ENCODE results near the gene IL12RB2. TPM values are rescaled to one million over a fixed set of nuclear protein-coding genes. Genes with fewer than 3 reads are reported as not detected.
A peak's percentile ranks its signal among the peaks of the same experiment; 100 is the strongest.

IL12RB2 gene
- total and polyA plus RNA-seq, 3 experiments from 2014 or later = 6.8 to 35.1 (median 32.8) TPM

DNA sequence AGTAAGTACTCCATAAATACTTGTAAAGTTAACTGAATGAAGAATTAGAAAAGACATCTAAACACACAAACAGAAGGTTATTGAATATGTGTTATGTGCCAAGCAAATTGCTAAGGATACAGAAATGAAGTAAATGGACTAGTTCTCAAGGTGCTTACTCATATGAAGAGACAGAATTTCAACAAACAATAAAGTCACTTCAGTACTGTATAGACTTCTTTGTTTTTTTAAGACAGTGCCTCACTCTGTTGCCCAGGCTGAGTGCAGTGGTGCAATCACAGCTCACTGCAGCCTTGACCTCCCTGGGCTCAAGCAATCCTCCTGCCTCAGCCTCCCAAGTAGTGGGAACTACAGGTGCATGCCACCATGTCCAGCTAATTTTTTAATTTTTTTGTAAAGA lies 65.2 kb downstream of the IL12RB2 start:
- H3K27ac ChIP-seq (ENCODE audit: low read depth, low read length) = no peak overlapping the region
- Mint-ChIP-seq H3K9me3 (no peaks in the 10 kb centered on the region), H3K27me3 (no peaks in the 10 kb centered on the region), H3K36me3 (peaks cover 0 to 9% (median 7%) of the 10 kb centered on the region in 3 donors), H3K27ac (peak overlapping the region in 1 of 8 donors; percentile 48), H3K4me3 (no peak overlapping the region), H3K4me1 (no peaks in the 10 kb centered on the region)
- no peak for DNase-seq
- no peaks in the 10 kb centered on the region for H3K36me3 ChIP-seq (ENCODE audit: insufficient read depth, low read length)
- H3K4me3 ChIP-seq (ENCODE audit: low read length) = no peak overlapping the region
- POLR2A ChIA-PET = interaction anchor here (0.5 to 0.6 kb wide), 2 partner anchors 45 to 64 kb away, joined by 3 read pairs; no protein-coding TSS in a partner anchor
- no peaks in the 10 kb centered on the region for H3K27me3 ChIP-seq (ENCODE audit: insufficient read depth, low read length, poor library complexity, severe bottlenecking)
- H3K9me3 ChIP-seq (ENCODE audit: low read length) = no peaks in the 10 kb centered on the region
- H3K4me1 ChIP-seq (ENCODE audit: insufficient read depth, low read length) = no peaks in the 10 kb centered on the region
- CTCF ChIA-PET = no interaction called here

GRCh38 chr1:67376381-67376780 lies 68.7 kb downstream of the IL12RB2 start:
- H3K4me1 ChIP-seq (ENCODE audit: insufficient read depth, low read length) = no peaks in the 10 kb centered on the region
- H3K4me3 ChIP-seq (ENCODE audit: low read length) = no peak overlapping the region
- peaks cover 2 to 15% (median 10%) of the 10 kb centered on the region in 3 donors for H3K36me3 Mint-ChIP-seq
- H3K4me3 Mint-ChIP-seq = no peak overlapping the region
- DNase-seq = no peak
- H3K27ac ChIP-seq (ENCODE audit: low read depth, low read length) = no peak overlapping the region
- no peaks in the 10 kb centered on the region for H3K27me3 Mint-ChIP-seq
- H3K27ac Mint-ChIP-seq = no peak overlapping the region
- H3K9me3 ChIP-seq (ENCODE audit: low read length) = no peaks in the 10 kb centered on the region
- no peaks in the 10 kb centered on the region for H3K36me3 ChIP-seq (ENCODE audit: insufficient read depth, low read length)
- POLR2A ChIA-PET = no interaction called here
- CTCF ChIA-PET = no interaction called here
- no peaks in the 10 kb centered on the region for H3K9me3 Mint-ChIP-seq
- no peaks in the 10 kb centered on the region for H3K27me3 ChIP-seq (ENCODE audit: insufficient read depth, low read length, poor library complexity, severe bottlenecking)
- no peaks in the 10 kb centered on the region for H3K4me1 Mint-ChIP-seq

DNA sequence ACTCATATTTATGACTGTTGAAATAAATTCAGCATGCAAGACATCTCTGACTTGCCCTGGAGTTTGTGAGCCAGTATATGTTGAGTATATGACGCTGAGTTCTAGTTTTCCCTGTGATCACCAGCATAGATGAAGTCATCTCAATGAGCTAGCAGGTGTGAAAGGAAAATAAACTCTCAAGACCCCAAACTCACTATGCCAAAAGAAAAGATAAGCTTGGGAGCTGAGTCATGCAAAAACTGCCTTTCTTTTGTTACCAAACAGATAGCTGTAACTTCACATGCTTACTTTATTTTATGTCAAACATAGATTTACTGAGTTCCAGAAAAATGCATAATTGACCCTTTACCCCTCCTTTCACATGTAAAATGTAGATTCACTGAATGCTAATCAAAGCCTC lies 69.6 kb downstream of the IL12RB2 start:
- ChIA-PET POLR2A (no interaction called here), CTCF (no interaction called here)
- Histone ChIP-seq H3K36me3 (ENCODE audit: insufficient read depth, low read length) (no peaks in the 10 kb centered on the region), H3K27me3 (ENCODE audit: insufficient read depth, low read length, poor library complexity, severe bottlenecking) (no peaks in the 10 kb centered on the region), H3K27ac (ENCODE audit: low read depth, low read length) (no peak overlapping the region), H3K4me3 (ENCODE audit: low read length) (no peak overlapping the region), H3K9me3 (ENCODE audit: low read length) (no peaks in the 10 kb centered on the region), H3K4me1 (ENCODE audit: insufficient read depth, low read length) (no peaks in the 10 kb centered on the region)
- no peak for DNase-seq
- H3K27me3 Mint-ChIP-seq = no peaks in the 10 kb centered on the region
- H3K4me3 Mint-ChIP-seq = no peak overlapping the region
- peaks cover 2 to 14% (median 14%) of the 10 kb centered on the region in 3 donors for H3K36me3 Mint-ChIP-seq
- no peaks in the 10 kb centered on the region for H3K9me3 Mint-ChIP-seq
- no peak overlapping the region for H3K27ac Mint-ChIP-seq
- no peaks in the 10 kb centered on the region for H3K4me1 Mint-ChIP-seq

DNA sequence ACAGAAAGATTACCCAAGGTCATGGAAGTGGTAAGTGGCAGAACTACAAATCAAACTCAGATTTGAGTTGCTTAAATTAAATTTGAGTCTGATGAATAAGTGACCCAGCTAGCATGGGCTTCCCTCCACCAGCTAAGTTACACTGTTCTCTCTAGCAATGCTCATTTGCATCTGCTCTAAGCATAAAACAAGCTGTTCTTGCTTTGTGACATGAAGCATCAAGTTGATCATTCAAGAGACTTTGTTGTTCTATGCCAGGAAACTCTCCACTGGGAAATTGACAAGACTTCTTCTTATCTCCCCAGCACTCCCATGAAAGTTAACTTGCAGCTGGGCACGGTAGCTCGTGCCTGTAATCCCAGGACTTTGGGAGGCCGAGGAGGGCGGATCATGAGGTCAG lies 73.5 kb downstream of the IL12RB2 start:
- Histone ChIP-seq H3K9me3 (ENCODE audit: low read length) (no peaks in the 10 kb centered on the region), H3K4me1 (ENCODE audit: insufficient read depth, low read length) (no peaks in the 10 kb centered on the region), H3K27me3 (ENCODE audit: insufficient read depth, low read length, poor library complexity, severe bottlenecking) (no peaks in the 10 kb centered on the region), H3K36me3 (ENCODE audit: insufficient read depth, low read length) (no peaks in the 10 kb centered on the region), H3K27ac (ENCODE audit: low read depth, low read length) (no peak overlapping the region), H3K4me3 (ENCODE audit: low read length) (no peak overlapping the region)
- Mint-ChIP-seq H3K4me1 (no peaks in the 10 kb centered on the region), H3K27ac (peak overlapping the region in 1 of 8 donors; percentile 23), H3K27me3 (no peaks in the 10 kb centered on the region), H3K4me3 (no peak overlapping the region), H3K36me3 (peaks cover 12 to 43% (median 25%) of the 10 kb centered on the region in 3 donors), H3K9me3 (peaks cover 7 to 24% (median 20%) of the 10 kb centered on the region in 5 donors)
- ChIA-PET CTCF (interaction anchor here (0.5 kb wide), 1 partner anchor 19 kb away, joined by 3 read pairs; no protein-coding TSS in a partner anchor), POLR2A (no interaction called here)
- DNase-seq = no peak

GRCh38 chr1:67382292-67382691 lies 74.6 kb downstream of the IL12RB2 start:
- CTCF ChIA-PET = no interaction called here
- no peaks in the 10 kb centered on the region for H3K4me1 ChIP-seq (ENCODE audit: insufficient read depth, low read length)
- H3K27ac ChIP-seq (ENCODE audit: low read depth, low read length) = no peak overlapping the region
- H3K27me3 ChIP-seq (ENCODE audit: insufficient read depth, low read length, poor library complexity, severe bottlenecking) = no peaks in the 10 kb centered on the region
- POLR2A ChIA-PET = no interaction called here
- no peaks in the 10 kb centered on the region for H3K4me1 Mint-ChIP-seq
- peaks cover 7 to 25% (median 20%) of the 10 kb centered on the region in 5 donors for H3K9me3 Mint-ChIP-seq
- peaks cover 15 to 47% (median 21%) of the 10 kb centered on the region in 3 donors for H3K36me3 Mint-ChIP-seq
- no peak for DNase-seq
- no peaks in the 10 kb centered on the region for H3K27me3 Mint-ChIP-seq
- H3K4me3 Mint-ChIP-seq = no peak overlapping the region
- no peaks in the 10 kb centered on the region for H3K9me3 ChIP-seq (ENCODE audit: low read length)
- no peak overlapping the region for H3K4me3 ChIP-seq (ENCODE audit: low read length)
- H3K27ac Mint-ChIP-seq = no peak overlapping the region
- no peaks in the 10 kb centered on the region for H3K36me3 ChIP-seq (ENCODE audit: insufficient read depth, low read length)

DNA sequence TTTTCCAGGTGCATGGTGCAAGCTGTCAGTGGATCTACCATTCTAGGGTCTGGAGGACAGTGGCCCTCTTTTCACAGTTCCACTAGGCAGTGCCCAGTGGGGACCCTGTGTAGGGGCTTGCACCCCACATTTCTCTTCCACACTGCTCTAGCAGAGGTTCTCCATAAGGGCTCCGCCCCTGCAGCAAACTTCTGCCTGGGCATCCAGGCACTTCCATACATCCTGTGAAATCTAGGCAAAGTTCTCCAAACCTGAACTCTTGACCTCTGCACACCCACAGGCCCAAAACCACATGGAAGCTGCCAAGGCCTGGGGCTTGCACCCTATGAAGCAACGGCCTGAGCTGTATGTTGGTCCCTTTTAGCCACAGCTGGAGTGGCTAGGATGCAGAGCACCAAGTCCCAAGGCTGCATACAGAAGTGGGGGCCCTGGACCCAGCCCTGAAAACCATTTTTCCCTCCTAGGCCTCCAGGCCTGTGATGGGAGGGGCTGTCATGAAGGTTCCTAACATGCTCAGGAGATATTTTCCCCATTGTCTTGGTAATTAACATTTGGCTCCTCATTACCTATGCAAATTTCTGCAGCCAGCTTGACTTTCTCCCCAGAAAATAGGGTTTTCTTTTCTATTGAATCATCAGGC lies 76.4 kb downstream of the IL12RB2 start:
- Mint-ChIP-seq H3K4me3 (no peak overlapping the region), H3K27ac (no peak overlapping the region), H3K36me3 (peaks cover 17 to 47% (median 21%) of the 10 kb centered on the region in 3 donors), H3K4me1 (no peaks in the 10 kb centered on the region), H3K27me3 (no peaks in the 10 kb centered on the region), H3K9me3 (peaks cover 7 to 25% (median 20%) of the 10 kb centered on the region in 5 donors)
- DNase-seq = no peak
- H3K36me3 ChIP-seq (ENCODE audit: insufficient read depth, low read length) = no peaks in the 10 kb centered on the region
- no peaks in the 10 kb centered on the region for H3K9me3 ChIP-seq (ENCODE audit: low read length)
- no peak overlapping the region for H3K27ac ChIP-seq (ENCODE audit: low read depth, low read length)
- CTCF ChIA-PET = no interaction called here
- H3K27me3 ChIP-seq (ENCODE audit: insufficient read depth, low read length, poor library complexity, severe bottlenecking) = no peaks in the 10 kb centered on the region
- POLR2A ChIA-PET = no interaction called here
- H3K4me3 ChIP-seq (ENCODE audit: low read length) = no peak overlapping the region
- H3K4me1 ChIP-seq (ENCODE audit: insufficient read depth, low read length) = no peaks in the 10 kb centered on the region

DNA sequence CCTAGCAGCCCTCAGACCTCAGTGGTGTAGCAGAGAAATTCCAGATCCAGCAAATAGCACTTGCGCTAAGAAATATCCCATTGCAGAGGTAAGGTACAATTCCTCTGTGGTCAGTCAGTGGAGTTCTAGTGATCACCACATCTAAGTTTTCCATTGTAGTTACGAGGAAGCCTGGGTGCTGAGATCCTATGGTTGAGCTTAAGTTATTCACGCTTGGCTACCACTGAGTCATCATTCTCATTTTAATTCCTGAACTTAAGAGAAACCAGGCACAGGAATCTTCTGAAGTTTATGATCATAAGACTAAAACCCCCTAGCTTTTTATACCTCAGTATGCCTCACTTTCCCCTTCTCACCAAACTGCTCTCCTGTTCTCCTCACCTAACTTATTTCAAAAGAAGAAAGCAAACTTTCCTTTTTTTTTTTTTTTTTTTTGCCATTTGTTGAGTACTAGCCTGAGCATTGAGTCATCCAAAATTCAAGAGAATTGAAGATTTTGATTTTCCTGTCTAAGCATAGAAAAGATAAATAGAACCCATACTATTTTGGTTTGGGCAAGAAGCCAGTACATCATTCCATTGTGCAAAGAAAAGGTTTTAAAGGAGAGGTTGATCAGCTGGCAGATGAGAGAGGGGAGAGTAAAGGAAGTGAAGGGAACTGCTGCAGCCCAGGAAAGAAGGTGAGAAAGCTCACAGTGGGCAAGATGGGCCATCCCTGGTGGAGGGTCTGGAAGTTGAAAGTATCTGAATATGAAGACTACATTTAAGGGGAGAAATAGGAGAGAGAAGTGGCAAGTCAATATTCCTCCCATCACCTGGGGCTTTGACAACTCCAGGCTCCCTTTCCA lies 82.6 kb downstream of the IL12RB2 start:
- no peak overlapping the region for H3K27ac ChIP-seq (ENCODE audit: low read depth, low read length)
- peak overlapping the region in 2 of 8 donors; percentile 37 to 75 for H3K27ac Mint-ChIP-seq
- H3K27me3 ChIP-seq (ENCODE audit: insufficient read depth, low read length, poor library complexity, severe bottlenecking) = no peaks in the 10 kb centered on the region
- H3K27me3 Mint-ChIP-seq = no peaks in the 10 kb centered on the region
- H3K4me3 Mint-ChIP-seq = no peak overlapping the region
- peaks cover 0 to 2% (median 0%) of the 10 kb centered on the region in 5 donors for H3K9me3 Mint-ChIP-seq
- CTCF ChIA-PET = no interaction called here
- H3K4me1 Mint-ChIP-seq = no peaks in the 10 kb centered on the region
- H3K36me3 Mint-ChIP-seq = peaks cover 10 to 24% (median 24%) of the 10 kb centered on the region in 3 donors
- no peaks in the 10 kb centered on the region for H3K4me1 ChIP-seq (ENCODE audit: insufficient read depth, low read length)
- no peak for DNase-seq
- POLR2A ChIA-PET = no interaction called here
- H3K9me3 ChIP-seq (ENCODE audit: low read length) = no peaks in the 10 kb centered on the region
- no peak overlapping the region for H3K4me3 ChIP-seq (ENCODE audit: low read length)
- H3K36me3 ChIP-seq (ENCODE audit: insufficient read depth, low read length) = no peaks in the 10 kb centered on the region

- no peak for DNase-seq
- Mint-ChIP-seq H3K4me3 (peak overlapping the region in 1 of 7 donors; percentile 9), H3K27me3 (no peaks in the 10 kb centered on the region), H3K4me1 (no peaks in the 10 kb centered on the region), H3K36me3 (peaks cover 12 to 27% (median 22%) of the 10 kb centered on the region in 3 donors), H3K9me3 (no peaks in the 10 kb centered on the region), H3K27ac (no peak overlapping the region)
- CTCF ChIA-PET = no interaction called here
- POLR2A ChIA-PET = no interaction called here
- no peak overlapping the region for H3K4me3 ChIP-seq (ENCODE audit: low read length)
- no peaks in the 10 kb centered on the region for H3K9me3 ChIP-seq (ENCODE audit: low read length)
- H3K27me3 ChIP-seq (ENCODE audit: insufficient read depth, low read length, poor library complexity, severe bottlenecking) = no peaks in the 10 kb centered on the region
- H3K4me1 ChIP-seq (ENCODE audit: insufficient read depth, low read length) = no peaks in the 10 kb centered on the region
- H3K36me3 ChIP-seq (ENCODE audit: insufficient read depth, low read length) = no peaks in the 10 kb centered on the region
- H3K27ac ChIP-seq (ENCODE audit: low read depth, low read length) = no peak overlapping the region
These were observed 85.6 kb downstream of the IL12RB2 start for GRCh38 chr1:67393240-67393639.

Measured in CD8-positive, alpha-beta memory T cell (primary cell).